ENCODE measurements around the gene SHROOM3.
"Not testable (repeated sequence)": the region's sequence is repeated elsewhere in the genome, so short reads cannot be mapped to it uniquely, and the experiment has no call there.

The SHROOM3 gene

DNA sequence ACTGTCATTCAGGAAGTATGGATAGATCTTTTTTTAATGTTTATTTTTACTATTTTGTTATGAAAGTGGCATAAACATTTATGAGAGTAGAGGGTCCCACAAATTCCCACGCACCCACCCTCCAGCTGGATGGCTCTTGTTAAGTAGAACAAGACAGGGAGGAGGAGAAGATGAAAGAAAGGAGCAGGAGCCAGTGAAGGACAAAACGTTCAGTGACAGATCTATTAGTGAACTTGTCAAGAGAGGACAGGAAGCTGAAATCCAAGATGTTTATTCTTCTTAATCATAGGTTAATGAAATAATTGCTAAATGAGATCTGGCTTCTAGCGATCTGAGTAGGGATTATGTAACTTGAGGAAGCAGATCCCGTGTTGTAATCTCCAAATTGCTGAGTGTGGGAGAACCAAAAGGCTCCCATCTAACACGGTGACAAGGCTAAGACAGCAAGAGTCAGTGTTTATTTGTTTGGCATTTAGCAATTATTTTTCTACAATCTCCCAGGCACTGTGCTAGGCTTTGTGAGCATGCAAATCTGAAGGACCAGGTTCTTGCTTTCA lies 162.5 kb downstream of the SHROOM3 start:
- no peak for DNase-seq

DNA sequence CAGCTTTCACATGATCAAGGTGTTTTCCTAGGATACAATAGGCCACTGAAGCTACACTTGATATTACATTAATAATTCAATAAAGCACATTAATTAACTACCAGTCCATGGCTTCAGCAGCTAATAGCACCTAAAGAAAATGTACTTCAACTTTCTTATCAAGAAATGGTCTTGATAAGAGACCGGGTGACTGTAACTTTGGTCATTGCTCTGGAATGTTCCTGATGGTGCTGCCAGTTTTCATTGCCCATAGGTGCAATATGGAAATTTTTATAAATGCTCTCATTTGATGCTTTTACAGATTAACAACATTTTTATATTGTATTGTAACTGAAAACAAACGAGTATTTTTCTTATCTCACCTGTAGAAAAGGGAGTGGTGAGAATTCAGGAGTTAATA lies 165.4 kb downstream of the SHROOM3 start:
- DNase-seq: no peak

DNA sequence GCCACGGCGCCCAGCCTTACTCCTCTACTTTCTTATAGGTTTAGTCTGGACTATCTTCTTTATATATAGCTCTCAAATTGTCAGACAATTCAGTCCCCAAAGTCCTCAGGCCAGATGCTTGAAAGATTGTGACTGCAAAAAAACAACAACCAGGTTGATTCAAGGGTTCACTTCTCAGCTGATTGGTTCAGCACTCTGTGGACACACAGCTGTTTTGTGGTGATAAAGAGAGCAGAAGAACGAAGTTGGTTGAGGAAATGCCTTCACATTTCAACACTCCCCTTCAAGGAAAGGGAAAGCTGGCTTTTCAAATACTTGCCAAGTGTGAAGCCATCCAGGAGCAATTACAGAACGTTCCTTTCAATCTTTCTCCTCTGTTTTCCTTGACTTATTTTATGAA lies 166.8 kb downstream of the SHROOM3 start:
- DNase-seq: no peak

DNA sequence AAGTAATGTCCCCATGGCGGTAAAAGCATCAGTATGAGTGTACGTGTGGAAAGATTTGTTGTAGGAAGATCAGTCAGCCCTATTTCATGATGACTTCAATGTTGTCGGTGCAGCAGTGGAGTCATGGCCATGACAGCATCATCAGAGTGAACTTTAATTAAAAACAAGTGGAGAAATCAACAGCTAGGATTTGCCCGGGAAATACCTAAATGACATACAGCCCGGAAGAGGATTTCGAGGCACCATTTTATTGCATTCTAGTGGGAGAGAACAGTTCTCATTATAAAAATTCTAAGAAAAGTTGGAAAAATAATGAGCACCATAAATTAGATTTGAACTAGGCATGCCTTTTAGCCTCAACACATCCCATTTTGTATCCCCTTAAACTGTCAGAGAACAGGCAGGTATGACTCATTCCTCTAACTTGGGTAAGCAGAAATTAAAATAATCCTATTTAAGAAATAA lies 170.1 kb downstream of the SHROOM3 start:
- no peak for DNase-seq

DNA sequence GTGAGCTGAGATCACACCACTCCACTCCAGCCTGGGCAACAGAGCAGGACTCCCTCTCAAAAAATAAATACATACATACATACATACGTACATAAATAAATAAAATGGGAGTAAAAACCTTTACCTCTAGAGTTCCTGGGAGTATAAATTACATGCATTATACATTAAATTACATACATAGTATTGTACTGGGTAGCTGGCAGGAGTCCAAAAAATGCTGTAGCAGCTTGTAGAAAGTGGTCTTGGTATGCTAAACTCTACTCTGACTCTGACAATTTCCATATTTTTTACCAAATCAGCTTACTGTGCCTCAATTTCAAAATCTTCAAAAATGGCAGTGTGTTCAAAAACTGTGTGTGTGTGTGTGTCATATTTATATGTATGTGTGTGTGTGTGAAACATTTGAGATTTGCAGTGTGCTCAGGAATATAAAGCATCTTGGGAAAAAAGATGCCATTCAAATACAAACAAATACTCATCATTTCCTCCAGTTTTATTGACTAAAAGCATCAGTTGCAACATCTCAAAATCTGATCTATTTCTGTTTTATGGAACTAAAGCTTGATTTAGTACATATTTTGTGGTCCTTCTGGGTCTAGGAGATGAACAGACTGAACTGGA lies 171.7 kb downstream of the SHROOM3 start:
- DNase-seq: no peak

DNA sequence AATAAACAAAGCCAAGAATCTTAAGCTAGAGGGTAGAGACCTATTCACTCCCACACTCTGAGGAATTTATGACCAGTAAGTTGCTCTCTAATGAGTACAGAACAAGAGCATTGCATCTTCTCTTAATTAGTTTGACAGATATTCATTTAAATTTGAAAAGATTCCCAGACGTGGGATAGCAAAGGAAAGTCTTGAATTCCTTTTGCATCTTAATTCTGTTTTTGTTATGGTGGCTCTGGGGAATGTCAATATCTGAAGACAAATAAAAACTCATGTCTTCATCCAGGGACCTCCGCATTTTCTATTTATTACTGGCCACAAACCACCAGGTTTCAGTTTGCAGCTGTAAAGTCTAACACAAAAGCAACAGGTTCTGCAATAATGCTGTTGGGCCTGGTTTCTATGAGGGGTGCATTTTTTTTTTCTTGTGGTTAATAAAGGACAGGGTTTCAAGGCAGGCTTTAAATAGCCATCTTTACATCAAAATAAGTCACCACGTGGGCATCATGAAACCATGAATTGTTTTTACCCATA lies 172.3 kb downstream of the SHROOM3 start:
- no peak for DNase-seq

DNA sequence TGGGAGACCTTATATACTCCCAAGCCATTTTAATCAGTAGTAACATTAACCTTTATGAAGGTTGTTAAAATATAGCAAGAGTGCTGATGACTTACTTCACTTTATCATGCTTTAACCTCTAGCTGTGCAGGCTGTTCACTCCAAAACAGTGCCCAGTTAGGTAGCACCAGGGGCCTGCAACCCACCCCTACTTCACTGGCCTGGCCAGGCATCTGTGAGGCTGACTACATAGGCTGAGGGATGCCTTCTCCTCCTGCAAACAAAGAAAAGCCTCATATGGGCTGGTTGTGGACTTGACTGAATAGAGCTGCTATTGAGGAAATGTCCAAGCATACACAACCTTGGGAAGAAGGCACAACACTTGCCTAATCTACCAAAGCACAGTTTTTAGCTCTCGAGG lies 172.8 kb downstream of the SHROOM3 start:
- no peak for DNase-seq

DNA sequence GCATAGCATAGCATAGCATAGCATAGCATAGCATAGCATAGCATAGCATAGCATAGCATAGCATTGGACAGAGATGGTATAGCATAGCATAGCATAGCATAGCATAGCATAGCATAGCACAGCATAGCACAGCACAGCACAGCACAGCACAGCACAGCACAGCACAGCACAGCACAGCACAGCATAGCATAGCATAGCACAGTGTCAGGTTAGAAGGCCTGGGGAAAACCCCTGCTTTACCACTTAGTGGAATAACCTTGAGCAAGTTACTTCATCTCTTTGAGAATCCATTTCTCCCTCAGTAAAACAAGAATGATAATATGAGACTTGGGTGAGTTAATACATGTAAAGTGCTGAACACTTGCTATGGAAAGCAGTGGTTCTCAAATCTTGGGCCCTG lies 173.5 kb downstream of the SHROOM3 start:
- not testable (repeated sequence) for DNase-seq

DNA sequence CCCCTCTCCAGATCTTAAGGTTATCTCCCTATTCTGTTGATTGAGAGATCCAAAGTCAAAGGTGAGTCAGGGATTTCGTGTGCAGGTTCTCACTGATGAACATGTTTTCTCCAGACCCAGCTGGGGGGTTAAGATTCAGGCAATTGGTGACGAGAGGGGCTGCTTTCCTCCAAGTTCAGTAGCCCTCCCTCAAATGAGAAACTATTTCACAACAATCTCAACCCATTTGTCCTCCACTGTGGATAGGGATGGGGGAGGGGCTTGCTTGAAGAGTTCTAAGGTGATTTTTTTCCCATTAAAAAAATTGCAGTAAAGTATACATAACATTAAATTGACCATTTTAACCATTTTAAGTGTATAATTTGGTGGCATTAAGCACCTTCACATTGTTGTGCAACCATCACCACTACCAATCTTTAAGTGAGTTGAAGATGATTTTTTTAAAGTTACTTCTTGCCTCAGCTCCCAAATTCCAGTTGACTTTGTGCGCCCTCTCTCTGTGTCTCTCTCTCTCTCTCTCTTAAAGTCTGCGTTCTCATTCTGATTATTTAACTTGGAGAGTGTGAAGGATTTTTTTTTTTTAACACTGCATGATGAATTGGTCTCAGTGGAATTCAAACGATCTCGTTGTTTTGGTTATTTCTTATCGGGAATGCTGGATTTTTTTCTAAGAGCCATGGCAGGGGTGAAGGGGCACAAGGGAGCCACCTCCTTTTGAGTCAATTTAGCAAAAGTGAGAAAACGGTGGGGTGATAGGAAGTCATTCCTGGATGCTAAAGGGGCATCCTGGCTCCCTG lies 175.9 kb downstream of the SHROOM3 start:
- DNase-seq: no peak

DNA sequence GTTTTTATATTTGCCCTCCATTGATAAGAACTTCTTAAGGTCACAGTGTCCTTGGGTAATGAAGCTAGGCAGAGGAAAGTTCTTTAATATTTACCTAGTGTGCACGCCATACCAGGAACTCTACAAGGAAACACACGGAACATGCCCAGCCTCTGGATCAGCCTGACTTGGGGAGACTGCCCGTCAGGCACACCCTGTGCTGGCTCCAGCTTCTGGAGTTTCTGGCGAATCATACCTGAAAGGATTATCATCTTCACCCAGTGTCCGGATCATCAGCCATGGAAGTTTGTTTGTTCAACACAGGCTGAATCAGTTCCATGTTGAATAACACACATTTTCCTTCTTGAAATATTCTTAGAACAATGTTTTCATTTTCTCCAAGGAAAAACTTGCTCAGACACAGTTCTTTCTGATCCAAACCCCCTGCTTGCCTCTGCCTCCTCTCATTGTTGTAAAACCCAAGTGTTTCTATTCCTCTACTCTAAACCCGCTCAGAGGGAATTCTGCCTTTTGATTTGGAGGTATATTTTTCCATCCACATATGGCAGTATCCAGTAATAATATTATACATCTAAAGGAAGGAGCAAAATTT lies 176.7 kb downstream of the SHROOM3 start:
- DNase-seq: no peak

DNA sequence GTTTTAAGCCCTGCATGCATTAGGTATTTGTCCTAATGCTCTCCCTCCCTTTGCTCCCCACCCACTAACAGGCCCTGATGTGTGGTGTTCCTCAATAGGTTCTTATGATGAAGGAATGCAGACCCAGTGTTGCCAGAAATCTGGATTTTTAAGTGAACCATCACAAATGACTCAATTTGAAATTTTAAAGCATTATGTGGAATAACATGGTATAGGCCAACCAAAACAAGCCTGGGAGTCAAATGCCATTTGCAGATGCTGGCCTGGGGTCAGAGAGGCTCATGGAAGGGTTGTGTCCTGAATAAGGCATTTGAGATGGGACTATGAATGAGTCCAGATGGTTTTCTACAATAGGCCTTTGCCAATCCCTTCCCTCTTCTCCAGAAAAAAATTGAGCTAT lies 179.6 kb downstream of the SHROOM3 start:
- DNase-seq: no peak

DNA sequence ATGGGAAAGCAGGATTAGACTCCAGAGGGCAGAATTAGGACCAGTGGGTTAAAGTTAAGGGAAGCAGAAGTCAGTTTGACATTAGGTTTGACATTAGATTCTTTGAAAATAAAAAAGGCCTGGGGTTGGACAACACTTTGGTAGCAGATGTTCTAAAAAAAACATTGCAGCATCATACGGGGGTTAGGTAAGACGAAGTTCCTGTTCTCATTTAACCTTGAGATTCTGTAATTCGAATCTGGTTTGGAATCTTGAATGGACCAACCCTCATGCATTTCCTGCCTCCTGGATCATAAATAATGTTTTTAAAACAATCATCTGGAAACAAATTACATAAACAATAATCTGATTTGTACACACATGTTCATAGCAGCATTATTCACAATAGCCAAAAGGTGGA lies 181.0 kb downstream of the SHROOM3 start:
- DNase-seq: no peak

DNA sequence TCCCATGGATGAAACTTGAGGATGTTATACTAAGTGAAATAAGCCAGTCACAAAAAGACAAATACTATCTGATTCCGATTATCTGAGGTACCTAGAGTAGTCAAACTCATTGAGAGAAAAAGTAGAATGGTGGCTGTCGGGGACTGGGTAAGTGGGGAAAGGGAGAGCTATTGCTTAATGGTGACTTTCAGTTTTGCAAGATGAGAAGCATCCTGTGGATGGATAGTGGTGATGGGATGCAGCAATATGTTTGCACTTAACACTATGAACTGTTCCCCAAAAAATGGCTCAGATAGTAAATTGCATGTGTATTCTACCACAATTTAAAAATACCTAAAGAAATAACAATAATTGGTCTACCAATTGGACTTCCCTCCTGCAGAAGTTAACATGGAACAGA lies 181.5 kb downstream of the SHROOM3 start:
- DNase-seq: no peak

DNA sequence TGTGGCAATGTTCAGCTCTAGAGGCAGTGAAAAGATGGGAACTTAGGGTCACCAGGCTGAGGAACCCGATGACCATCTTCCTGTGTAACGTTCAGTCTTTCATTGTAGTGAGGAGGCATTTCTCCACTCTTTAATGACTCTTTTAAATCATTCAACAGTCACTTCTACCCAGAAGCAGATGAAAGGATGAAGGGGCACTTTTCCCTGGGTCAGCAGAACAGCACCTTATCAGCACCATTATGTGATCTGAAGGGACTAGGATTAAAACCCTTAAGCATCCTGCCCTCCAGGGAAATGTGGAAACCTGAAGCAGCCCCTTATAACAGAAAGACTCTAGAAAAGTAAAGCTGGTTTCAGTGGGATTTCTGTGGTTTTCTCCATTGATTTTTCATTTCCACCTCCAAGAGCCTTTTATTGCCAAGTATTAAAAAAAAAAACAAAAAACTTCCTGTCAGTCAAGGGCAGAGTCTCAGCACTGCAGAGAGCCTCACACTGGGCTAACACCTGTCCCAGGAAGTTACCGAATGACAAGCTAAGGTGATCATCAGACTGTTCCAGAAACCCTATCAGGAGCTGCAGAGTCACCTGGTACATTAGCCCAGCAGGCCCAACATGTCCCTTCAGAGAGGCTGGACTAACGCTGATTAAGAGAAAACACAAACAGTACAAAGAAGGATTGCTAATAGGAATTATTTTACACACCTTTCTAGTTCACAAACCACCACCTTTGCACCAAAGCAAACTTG lies 185.9 kb downstream of the SHROOM3 start:
- no peak for DNase-seq

DNA sequence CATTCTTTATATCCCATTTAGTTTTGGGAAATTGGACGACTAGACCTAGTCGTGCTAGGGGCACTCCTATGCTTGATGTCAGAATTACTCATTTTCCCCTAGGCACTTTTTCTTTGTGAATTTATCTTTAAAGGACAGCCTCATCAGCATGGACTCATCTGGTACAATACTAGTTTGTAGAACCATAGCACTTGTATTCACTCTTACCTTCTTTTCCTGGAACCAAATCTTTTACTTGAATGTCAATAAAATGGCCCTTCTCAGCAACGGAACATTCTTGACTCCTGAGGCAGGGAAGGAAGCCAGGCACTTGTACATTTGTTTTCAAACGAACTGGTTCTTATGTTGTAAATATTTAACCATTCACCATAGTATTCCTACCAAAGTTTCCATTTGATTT lies 187.1 kb downstream of the SHROOM3 start:
- DNase-seq: no peak

DNA sequence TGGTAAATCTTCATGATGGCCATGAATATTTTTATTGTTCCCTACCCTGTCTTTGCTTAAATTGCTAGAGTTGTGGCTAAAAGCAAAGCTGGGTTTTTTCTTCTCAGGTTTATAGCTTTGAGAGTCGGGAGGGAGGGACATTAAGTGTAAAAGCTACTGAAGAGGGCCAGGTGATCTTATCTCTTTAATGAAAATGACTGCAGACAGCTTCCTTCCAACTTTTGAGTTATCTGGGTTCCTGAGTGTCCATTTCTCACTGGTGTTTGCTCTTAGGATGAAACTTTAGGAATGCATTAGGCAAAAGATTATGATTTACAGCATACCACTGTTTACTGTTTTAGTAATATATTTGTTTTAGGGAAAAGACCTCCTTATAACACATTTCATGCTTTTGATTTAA lies 187.7 kb downstream of the SHROOM3 start:
- DNase-seq: no peak

DNA sequence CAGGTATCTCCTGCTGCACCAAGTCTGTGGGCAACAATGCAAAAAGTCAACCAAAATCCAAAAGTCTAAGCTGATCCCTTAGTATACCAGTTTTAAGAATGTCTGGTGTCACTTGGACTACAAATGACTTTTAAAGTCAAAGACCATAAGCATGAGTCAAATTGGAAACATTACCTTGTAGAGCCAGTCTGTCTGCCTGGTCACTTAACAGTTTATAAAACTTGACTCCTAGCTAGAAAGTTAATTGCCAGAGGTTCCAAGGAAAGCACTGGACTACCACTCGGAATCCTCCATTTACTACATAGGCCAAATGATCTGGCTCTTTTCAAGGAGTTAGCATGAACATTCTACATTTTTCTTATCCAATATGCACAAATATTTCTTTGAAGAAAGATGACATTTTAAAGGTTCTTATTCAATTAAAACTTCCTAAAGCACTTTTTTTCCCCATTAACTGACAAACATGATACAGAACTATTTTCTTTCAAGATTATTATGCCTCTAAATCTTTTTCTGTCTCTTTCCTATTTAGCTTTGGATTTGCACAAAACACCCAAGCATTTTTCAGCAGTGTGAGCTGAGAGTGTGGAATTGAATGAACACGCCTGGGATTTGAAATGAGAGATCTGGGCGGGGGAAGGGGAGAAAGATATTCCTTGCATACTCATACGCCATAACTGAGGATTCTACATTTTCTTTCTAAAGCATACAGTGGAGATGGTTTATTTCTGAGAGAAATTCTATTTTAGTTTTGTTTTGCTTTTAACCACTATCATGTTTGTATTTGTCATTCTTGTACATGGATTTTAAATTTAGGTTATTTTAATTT lies 188.4 kb downstream of the SHROOM3 start:
- no peak for DNase-seq

DNA sequence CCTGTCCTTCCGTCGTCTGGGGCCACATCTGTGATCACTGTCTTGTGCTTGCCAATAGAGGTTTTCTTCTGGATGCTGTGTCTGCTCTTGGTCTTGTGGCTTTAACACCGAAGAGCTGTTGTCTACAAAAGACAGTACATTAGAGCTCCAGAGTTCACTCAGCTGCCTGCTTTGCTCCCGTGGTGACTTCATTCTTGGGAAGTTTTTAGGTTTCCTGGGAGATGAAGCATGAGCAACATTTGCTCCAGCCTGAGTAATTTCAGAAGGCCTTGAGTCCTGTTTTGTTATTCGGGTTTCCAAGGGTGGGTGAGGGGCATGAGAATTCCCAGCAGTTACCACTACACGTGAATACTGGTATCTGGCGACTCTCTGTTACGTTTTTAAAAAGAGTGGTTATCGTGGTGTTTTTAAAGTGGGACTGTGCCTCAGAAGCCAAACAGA lies 189.2 kb downstream of the SHROOM3 start:
- peak; percentile 88 for DNase-seq

DNA sequence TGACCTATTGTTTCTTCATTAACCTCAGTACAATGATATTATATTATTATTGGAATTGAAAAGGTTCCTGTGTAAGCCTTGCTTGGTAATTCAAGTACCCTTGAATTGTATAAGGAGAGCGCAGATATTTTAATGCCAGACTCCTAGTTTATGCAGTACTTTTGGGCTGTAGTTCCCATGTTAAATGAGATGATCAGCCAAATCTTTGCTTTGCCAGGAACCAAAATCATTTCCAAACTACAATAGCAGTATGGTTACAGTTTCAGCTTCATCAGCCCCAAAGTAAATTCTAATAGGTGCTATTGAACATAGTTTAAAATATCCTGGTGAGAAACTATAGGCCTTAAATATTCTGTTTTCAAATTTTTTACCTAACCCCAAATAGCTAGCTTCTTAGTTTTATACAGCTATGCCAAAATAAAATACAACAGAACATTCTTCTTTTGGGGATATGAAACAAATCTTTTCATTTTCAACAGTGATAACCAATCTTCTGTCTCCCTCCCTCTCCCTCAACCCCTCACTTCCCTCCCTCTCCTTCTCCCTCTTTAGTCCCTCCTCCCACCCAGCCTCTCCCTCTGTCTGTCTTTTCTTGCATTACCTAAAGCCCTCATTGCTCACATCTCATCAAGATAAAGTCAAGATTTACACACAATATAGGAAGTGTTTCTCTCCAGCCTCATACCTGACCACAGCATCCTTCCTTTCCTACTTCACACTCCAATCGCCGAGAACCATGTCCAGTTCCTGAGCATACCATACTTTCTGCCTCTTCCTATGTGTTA lies 190.1 kb downstream of the SHROOM3 start:
- no peak for DNase-seq

DNA sequence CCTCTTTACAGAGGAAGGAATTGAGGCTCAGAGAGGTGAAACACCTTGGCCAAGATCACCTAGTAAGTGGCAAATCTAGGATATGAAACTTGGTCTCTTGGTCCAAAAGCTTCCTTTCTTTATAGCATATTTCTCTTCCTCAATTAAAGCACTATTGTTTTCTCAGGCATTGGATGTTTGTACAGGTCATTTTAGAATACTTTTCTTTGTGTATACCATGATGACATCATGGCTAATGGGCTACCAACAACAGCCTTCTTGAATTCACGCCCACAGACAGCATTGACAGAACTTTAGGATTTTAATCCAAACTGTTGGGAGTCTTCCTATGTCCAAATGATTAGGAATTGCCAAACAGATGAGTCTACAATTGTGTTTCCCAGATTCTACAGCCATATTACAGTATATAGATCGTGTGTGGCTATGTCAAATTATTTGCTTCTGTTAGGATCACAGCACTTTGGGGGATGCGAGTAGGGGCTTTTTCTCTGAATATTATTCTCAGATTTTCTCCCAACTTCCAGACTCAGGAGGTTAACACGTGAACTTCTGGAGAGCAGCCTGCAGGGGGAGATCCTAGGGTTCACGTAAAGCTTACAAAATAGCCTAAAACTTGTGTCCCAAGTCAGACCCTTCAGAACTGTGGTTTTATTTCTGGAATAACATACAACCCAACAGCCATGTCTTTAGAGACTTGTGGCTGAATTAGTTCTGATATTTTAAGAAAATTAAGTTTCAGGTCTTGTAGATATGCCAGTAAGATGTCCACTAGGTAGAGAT lies 191.8 kb downstream of the SHROOM3 start:
- no peak for DNase-seq
